Tibial nerve (tissue), 4 donors: ENCODE results near the gene ADGRB3. TPM values are rescaled to one million over a fixed set of nuclear protein-coding genes. Genes with fewer than 3 reads are reported as not detected.

Experiments used
- DNase-seq, 2 donors: peaks; one replicate each; pipeline ENCODE4 v3.0.0-alpha.2; 2019; ENCODE audit warnings: low spot score in 2 of 2
- H3K27ac ChIP-seq, 4 donors: fragments of 200-600 bp; sonication (generic) in 3 of 4; one replicate each; pipeline ENCODE4 v1.5.1; 2017 to 2019; ENCODE audit warnings: mild to moderate bottlenecking in 1 of 4
- H3K27me3 ChIP-seq, 2 donors: fragments of 200-600 bp; sonication (generic) in 1 of 2; one replicate each; pipeline versions ENCODE4 v1.5.1 to v1.6.0; 2017 to 2019
- H3K36me3 ChIP-seq, 3 donors: fragments of 200-600 bp; sonication (generic); one replicate each; pipeline ENCODE4 v1.5.1; 2018 to 2019
- H3K4me1 ChIP-seq, 4 donors: fragments of 200-600 bp; sonication (generic) in 3 of 4; one replicate each; pipeline ENCODE4 v1.5.1; 2017 to 2019
- H3K4me3 ChIP-seq, 4 donors: fragments of 200-600 bp; sonication (generic) in 3 of 4; one replicate each; pipeline ENCODE4 v1.5.1; 2017 to 2019; ENCODE audit warnings: mild to moderate bottlenecking in 1 of 4, moderate library complexity in 1 of 4
- H3K9me3 ChIP-seq, 4 donors: fragments of 200-600 bp; sonication (generic) in 3 of 4; one replicate each; pipeline ENCODE4 v1.5.1; 2017 to 2019
- EP300 ChIP-seq, 2 donors: sonication (generic); formaldehyde crosslinking; IDR thresholded peaks; one replicate each; pipeline ENCODE4 v1.6.1; 2017; ENCODE audit warnings: antibody characterized with exemption in 2 of 2, mild to moderate bottlenecking in 1 of 2
- POLR2A ChIP-seq, 2 donors: fragments of 450-650 bp; IDR thresholded peaks; one replicate each; pipeline ENCODE4 v1.6.1; 2017; ENCODE audit warnings: antibody characterized with exemption in 2 of 2, mild to moderate bottlenecking in 2 of 2, moderate library complexity in 2 of 2
- WGBS, 2 donors: methylation state at CpG; one replicate each; pipeline ENCODE4 v1.1.5; 2018; 5-methylcytosine and 5-hydroxymethylcytosine counted together
- total RNA-seq, 4 donors: library from RNA; depleted of rRNA; stranded (reverse); fragments of >200 nt; gene quantifications; one replicate each; pipeline ENCODE4 v1.1.0, GENCODE V29; 2016
- TF ChIP-seq, protein P1 (sequence below), 5 experiments: fragments of 200-600 bp in 3 of 5; fragments of 450-650 bp in 2 of 5; sonication (generic) in 3 of 5; IDR thresholded peaks; one replicate each; pipeline ENCODE4 v1.5.1; 2016 to 2019; ENCODE audit warnings: antibody characterized with exemption in 5 of 5, mild to moderate bottlenecking in 3 of 5, moderate library complexity in 2 of 5

ADGRB3 gene
- total RNA-seq, 4 donors from 2014 or later: 9.0 to 17.9 (median 11.4) TPM

DNA sequence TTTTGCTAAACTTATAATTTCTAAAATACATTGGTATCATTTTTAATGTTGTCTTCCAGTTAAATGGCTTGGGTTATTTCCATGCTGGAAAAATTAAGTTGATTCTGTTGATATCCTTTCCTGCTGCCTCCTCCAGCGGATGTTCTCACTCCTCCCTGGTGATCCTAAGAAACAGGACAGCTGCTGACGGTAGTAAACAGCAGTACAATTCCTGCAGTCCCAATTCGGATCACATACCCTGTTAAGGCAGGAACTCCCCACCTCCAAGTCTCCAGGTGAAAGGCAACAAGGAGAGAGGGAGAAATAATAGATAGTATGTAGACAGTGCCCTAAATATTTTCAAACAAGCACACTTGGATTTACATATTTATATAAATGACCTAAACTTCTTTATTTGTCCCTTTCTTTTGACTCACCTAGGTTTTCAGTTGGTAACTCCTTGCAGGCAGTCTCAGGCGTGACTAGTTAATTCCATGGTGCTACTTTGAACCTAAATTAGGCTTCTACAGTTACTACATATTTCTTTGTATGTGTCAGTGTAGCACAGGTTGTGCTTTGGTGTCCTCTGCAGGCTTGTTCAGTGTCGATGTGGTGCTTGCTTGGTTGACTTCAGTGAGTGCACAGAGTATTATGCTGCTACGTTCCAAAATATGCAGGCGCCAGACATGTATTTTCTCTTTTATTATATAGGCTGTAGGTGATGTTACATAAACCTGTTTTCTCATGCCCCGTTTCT lies 126.0 kb downstream of the ADGRB3 start:
- TF ChIP-seq, protein P1, sequence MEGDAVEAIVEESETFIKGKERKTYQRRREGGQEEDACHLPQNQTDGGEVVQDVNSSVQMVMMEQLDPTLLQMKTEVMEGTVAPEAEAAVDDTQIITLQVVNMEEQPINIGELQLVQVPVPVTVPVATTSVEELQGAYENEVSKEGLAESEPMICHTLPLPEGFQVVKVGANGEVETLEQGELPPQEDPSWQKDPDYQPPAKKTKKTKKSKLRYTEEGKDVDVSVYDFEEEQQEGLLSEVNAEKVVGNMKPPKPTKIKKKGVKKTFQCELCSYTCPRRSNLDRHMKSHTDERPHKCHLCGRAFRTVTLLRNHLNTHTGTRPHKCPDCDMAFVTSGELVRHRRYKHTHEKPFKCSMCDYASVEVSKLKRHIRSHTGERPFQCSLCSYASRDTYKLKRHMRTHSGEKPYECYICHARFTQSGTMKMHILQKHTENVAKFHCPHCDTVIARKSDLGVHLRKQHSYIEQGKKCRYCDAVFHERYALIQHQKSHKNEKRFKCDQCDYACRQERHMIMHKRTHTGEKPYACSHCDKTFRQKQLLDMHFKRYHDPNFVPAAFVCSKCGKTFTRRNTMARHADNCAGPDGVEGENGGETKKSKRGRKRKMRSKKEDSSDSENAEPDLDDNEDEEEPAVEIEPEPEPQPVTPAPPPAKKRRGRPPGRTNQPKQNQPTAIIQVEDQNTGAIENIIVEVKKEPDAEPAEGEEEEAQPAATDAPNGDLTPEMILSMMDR (IDR thresholded peaks at IDR 0.05): no peak
- TF ChIP-seq EP300 (IDR thresholded peaks at IDR 0.05) (no peak), POLR2A (IDR thresholded peaks at IDR 0.05) (no peak)
- Histone ChIP-seq H3K4me1 (peaks cover 0 to 10% (median 0%) of the 10 kb centered on the region in 4 donors), H3K27ac (no peak overlapping the region), H3K36me3 (no peaks in the 10 kb centered on the region), H3K9me3 (no peaks in the 10 kb centered on the region), H3K4me3 (no peak overlapping the region), H3K27me3 (no peaks in the 10 kb centered on the region)
- WGBS, 2 donors: 80 to 81% methylated on average over 8 of the region's 8 CpGs
- DNase-seq: no peak

DNA sequence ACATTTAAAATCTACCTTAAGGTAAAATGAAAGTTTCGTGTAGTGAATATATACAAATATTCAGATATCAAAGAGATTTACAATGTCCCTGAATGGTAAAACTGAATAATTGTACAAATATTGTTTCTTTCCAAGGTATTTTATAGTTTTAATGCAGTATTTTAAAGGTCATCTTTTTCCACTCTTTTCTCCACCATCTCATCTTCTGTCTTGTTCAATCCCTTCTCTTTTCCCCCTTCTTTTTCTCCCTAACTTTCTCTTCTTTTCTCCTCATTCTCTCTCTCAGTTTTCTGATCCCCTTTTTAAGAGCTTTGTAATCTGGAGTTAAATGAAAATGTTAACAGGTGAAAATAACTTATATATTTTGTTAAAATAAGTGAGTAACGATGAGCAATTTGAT lies 126.9 kb downstream of the ADGRB3 start:
- Histone ChIP-seq H3K4me3 (no peak overlapping the region), H3K36me3 (no peaks in the 10 kb centered on the region), H3K27ac (no peak overlapping the region), H3K27me3 (no peaks in the 10 kb centered on the region), H3K9me3 (no peaks in the 10 kb centered on the region), H3K4me1 (peaks cover 0 to under 1% (median 0%) of the 10 kb centered on the region in 4 donors)
- TF ChIP-seq EP300 (IDR thresholded peaks at IDR 0.05) (no peak), POLR2A (IDR thresholded peaks at IDR 0.05) (no peak)
- TF ChIP-seq, protein P1 (IDR thresholded peaks at IDR 0.05): no peak
- WGBS, 2 donors: 78 to 87% methylated on average over 2 of the region's 2 CpGs
- no peak for DNase-seq

DNA sequence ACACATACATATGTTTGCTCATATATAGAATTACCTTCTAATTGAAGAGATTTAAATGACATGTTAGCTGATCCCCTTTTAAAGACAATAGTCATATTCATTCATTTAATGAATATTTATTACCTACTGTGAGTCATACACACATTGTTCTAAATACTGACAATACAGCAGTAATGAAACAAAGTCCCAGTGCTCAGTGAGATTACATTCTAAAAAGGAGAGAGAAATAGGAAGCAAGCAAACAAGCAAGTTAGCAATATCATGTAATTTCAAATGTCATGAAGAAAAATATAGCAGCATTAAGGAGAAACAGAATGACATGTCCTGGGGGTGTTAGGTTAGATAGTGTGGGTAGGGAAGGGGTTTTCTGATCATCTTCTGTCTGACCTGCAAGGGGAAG lies 136.3 kb downstream of the ADGRB3 start:
- Histone ChIP-seq H3K36me3 (no peaks in the 10 kb centered on the region), H3K9me3 (no peaks in the 10 kb centered on the region), H3K27me3 (no peaks in the 10 kb centered on the region), H3K4me1 (no peaks in the 10 kb centered on the region), H3K27ac (no peak overlapping the region), H3K4me3 (no peak overlapping the region)
- DNase-seq: no peak
- TF ChIP-seq, protein P1 (IDR thresholded peaks at IDR 0.05): no peak
- TF ChIP-seq EP300 (IDR thresholded peaks at IDR 0.05) (no peak), POLR2A (IDR thresholded peaks at IDR 0.05) (no peak)

DNA sequence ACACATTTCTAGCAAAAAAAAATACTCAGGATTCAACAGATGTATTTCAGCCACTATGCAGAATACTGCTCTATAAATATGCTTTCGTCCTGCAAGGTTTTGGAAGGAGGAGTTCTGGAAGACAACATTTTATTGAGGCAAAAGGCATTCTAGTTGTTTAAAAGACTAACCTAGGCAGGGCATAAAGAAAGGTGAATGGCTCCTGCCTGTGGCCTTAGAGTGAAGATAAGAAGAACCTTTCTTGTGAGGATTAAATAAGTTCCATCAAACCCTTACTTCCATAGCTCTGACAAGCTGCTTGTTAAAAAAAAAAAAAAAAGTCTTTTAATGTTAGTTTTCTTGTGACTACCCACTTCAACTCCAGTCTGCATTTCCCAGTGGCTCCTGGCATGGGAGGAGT lies 139.8 kb downstream of the ADGRB3 start:
- 83 to 88% methylated on average over 1 of the region's 1 CpG for WGBS, 2 donors
- H3K4me1 ChIP-seq: peaks cover 0 to 16% (median 0%) of the 10 kb centered on the region in 4 donors

DNA sequence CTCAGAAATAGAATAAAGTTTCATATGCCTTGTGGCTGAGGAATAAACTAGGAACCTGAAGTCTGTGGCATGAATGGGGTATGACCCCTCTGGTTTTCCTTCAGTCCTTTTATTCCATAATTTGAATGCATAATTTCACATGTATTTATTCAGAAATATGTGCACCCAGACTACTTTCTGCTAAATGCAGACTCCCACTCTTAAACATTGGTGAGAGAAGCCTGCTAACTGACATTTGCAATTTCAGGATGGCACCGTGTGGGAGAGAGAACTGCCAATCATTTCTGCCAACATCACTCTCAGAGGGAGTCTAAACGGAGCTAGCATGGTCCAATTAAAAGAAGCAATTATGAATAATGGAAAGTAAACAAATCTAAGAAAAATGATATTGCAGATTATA lies 141.3 kb downstream of the ADGRB3 start:
- DNase-seq: no peak
- peaks cover 0 to 16% (median 0%) of the 10 kb centered on the region in 4 donors for H3K4me1 ChIP-seq
- no peak overlapping the region for H3K4me3 ChIP-seq
- no peaks in the 10 kb centered on the region for H3K27me3 ChIP-seq
- WGBS, 2 donors: 35 to 50% methylated on average over 2 of the region's 2 CpGs
- H3K9me3 ChIP-seq: no peaks in the 10 kb centered on the region
- H3K36me3 ChIP-seq: no peaks in the 10 kb centered on the region
- TF ChIP-seq, protein P1 (IDR thresholded peaks at IDR 0.05): no peak
- no peak for TF ChIP-seq POLR2A (IDR thresholded peaks at IDR 0.05)
- no peak for TF ChIP-seq EP300 (IDR thresholded peaks at IDR 0.05)
- H3K27ac ChIP-seq: no peak overlapping the region

More for the DNA sequence above, 139.8 kb downstream of the ADGRB3 start:
- TF ChIP-seq EP300 (IDR thresholded peaks at IDR 0.05) (no peak), POLR2A (IDR thresholded peaks at IDR 0.05) (no peak)
- TF ChIP-seq, protein P1 (IDR thresholded peaks at IDR 0.05): no peak
- no peak for DNase-seq
- Histone ChIP-seq H3K36me3 (no peaks in the 10 kb centered on the region), H3K4me3 (no peak overlapping the region), H3K27me3 (no peaks in the 10 kb centered on the region), H3K9me3 (no peaks in the 10 kb centered on the region), H3K27ac (no peak overlapping the region)
